Fibroblast of lung (primary cell): ENCODE results near the gene ANO1.

ENCODE experiments used
- CTCF ChIP-seq, 2 donors: IDR thresholded peaks in 1 of 2; conservative IDR thresholded peaks in 1 of 2; 1 replicate in 1 of 2; 2 replicates in 1 of 2; pipeline ENCODE4 v1.5.1; 2011 to 2012; ENCODE audit warnings: low read length in 2 of 2, control low read depth in 1 of 2, inconsistent platforms in 1 of 2, low read depth in 1 of 2, mild to moderate bottlenecking in 1 of 2
- EZH2 ChIP-seq: IDR thresholded peaks from 2 replicates; pipeline ENCODE4 v1.5.1; 2012; ENCODE audit warnings: low read length, control low read depth, mild to moderate bottlenecking; ENCODE audit errors: missing control alignments

- TF ChIP-seq CTCF (conservative IDR thresholded peaks at IDR 0.05 in 1 of 2, IDR thresholded peaks at IDR 0.05 in 1 of 2; ENCODE audit: low read depth in 1 of 2, low read length in 2 of 2) (no peak), EZH2 (no peak)
These were observed 19.9 kb downstream of the ANO1 start for GRCh38 chr11:70097783-70098563.
